HEK293 (cell line): Measurements from ENCODE around the gene ATP8A1.

Experiments used
- CTCF ChIA-PET: fragments of 350-600 bp; formaldehyde crosslinking; extraction: SDS; loops from one replicate; lab custom pipeline; 2021; ENCODE audit warnings: antibody characterized with exemption; lab: Yijun Ruan, JAX
- POLR2A ChIA-PET: fragments of 300-600 bp; formaldehyde crosslinking; extraction: SDS; loops from one replicate; lab custom pipeline; 2020; ENCODE audit warnings: antibody characterized with exemption, inconsistent platforms; lab: Yijun Ruan, JAX
- H3K27ac ChIP-seq: fragments of 200-500 bp; sonication (Bioruptor generic); 2 replicates; pipeline ENCODE4 v1.5.1; 2014; ENCODE audit warnings: low read depth, low read length, control low read depth, inconsistent platforms; ENCODE audit errors: extremely low read depth
- H3K36me3 ChIP-seq, 2 experiments: fragments of 200-500 bp in 1 of 2; sonication (Bioruptor generic) in 1 of 2; 1 replicate in 1 of 2; 2 replicates in 1 of 2; pipeline ENCODE4 v1.5.1; 2014 to 2017; ENCODE audit warnings: inconsistent platforms in 2 of 2, low read length in 2 of 2; ENCODE audit not compliant: control insufficient read depth in 2 of 2, insufficient read depth in 1 of 2
- H3K4me1 ChIP-seq: fragments of 200-500 bp; sonication (Bioruptor generic); 2 replicates; pipeline ENCODE4 v1.5.1; 2014; ENCODE audit warnings: mild to moderate bottlenecking, low read length, inconsistent platforms; ENCODE audit not compliant: control insufficient read depth, insufficient read depth
- H3K4me3 ChIP-seq: 2 replicates; pipeline ENCODE4 v1.5.1; 2011; ENCODE audit warnings: low read depth, mild to moderate bottlenecking, control low read depth, low read length, moderate library complexity
- H3K9me3 ChIP-seq: fragments of 200-500 bp; sonication (Bioruptor generic); 2 replicates; pipeline ENCODE4 v1.5.1; 2014; ENCODE audit warnings: low read depth, low read length, inconsistent platforms; ENCODE audit not compliant: control insufficient read depth, insufficient read depth
- CTCF ChIP-seq: fragments of 450-650 bp; formaldehyde crosslinking; IDR thresholded peaks from 2 replicates; pipeline ENCODE4 v1.5.1; 2016; ENCODE audit warnings: missing biosample characterization, missing genetic modification characterization
- INSM2 ChIP-seq: fragments of 450-650 bp; formaldehyde crosslinking; IDR thresholded peaks from 2 replicates; pipeline ENCODE4 v1.5.1; 2016; ENCODE audit warnings: missing biosample characterization, missing genetic modification characterization
- PRDM1 ChIP-seq: fragments of 450-650 bp; formaldehyde crosslinking; IDR thresholded peaks from 2 replicates; pipeline ENCODE4; 2016; ENCODE audit warnings: missing biosample characterization, missing genetic modification characterization
- SALL2 ChIP-seq: fragments of 450-650 bp; formaldehyde crosslinking; IDR thresholded peaks from 2 replicates; pipeline ENCODE4 v1.5.0; 2017; ENCODE audit warnings: missing biosample characterization, mild to moderate bottlenecking, missing genetic modification characterization, borderline replicate concordance
- WT1 ChIP-seq: fragments of 450-650 bp; formaldehyde crosslinking; IDR thresholded peaks from 2 replicates; pipeline ENCODE4 v1.5.1; 2016; ENCODE audit warnings: missing biosample characterization, missing genetic modification characterization
- YY1 ChIP-seq: fragments of 450-650 bp; formaldehyde crosslinking; IDR thresholded peaks from 2 replicates; pipeline ENCODE4 v1.5.1; 2018; ENCODE audit warnings: missing biosample characterization, missing genetic modification characterization
- ZBTB26 ChIP-seq: fragments of 450-650 bp; formaldehyde crosslinking; optimal IDR thresholded peaks from 2 replicates; pipeline ENCODE3; 2016; ENCODE audit warnings: missing biosample characterization, mild to moderate bottlenecking, missing genetic modification characterization
- ZFP41 ChIP-seq: fragments of 450-650 bp; formaldehyde crosslinking; IDR thresholded peaks from 2 replicates; pipeline ENCODE4 v1.5.1; 2016; ENCODE audit warnings: missing biosample characterization, missing genetic modification characterization, borderline replicate concordance
- ZNF169 ChIP-seq: fragments of 450-650 bp; formaldehyde crosslinking; IDR thresholded peaks from 2 replicates; pipeline ENCODE4 v1.5.1; 2016; ENCODE audit warnings: missing biosample characterization, missing genetic modification characterization
- ZNF18 ChIP-seq: fragments of 450-650 bp; formaldehyde crosslinking; IDR thresholded peaks from 2 replicates; pipeline ENCODE4 v1.5.1; 2016; ENCODE audit warnings: missing biosample characterization, missing genetic modification characterization
- ZNF223 ChIP-seq: fragments of 450-650 bp; formaldehyde crosslinking; IDR thresholded peaks from 2 replicates; pipeline ENCODE4 v1.5.1; 2016; ENCODE audit warnings: missing biosample characterization, missing genetic modification characterization
- ZNF362 ChIP-seq: fragments of 450-650 bp; formaldehyde crosslinking; IDR thresholded peaks from 2 replicates; pipeline ENCODE4 v1.5.1; 2016; ENCODE audit warnings: missing biosample characterization, missing genetic modification characterization
- ZNF521 ChIP-seq: fragments of 450-650 bp; formaldehyde crosslinking; IDR thresholded peaks from 2 replicates; pipeline ENCODE4 v1.5.1; 2017; ENCODE audit warnings: missing biosample characterization, mild to moderate bottlenecking, missing genetic modification characterization
- ZNF561 ChIP-seq: fragments of 450-650 bp; IDR thresholded peaks from 2 replicates; pipeline ENCODE4 v1.5.1; 2018; ENCODE audit warnings: missing biosample characterization, missing genetic modification characterization, borderline replicate concordance
- ZNF623 ChIP-seq: fragments of 450-650 bp; formaldehyde crosslinking; IDR thresholded peaks from 2 replicates; pipeline ENCODE4 v1.5.1; 2016; ENCODE audit warnings: missing biosample characterization, missing genetic modification characterization
- ZSCAN4 ChIP-seq: fragments of 450-650 bp; formaldehyde crosslinking; IDR thresholded peaks from 2 replicates; pipeline ENCODE4 v1.5.1; 2017; ENCODE audit warnings: missing biosample characterization, missing genetic modification characterization

The ATP8A1 gene

GRCh38 chr4:42649870-42650269, 7.0 kb downstream of the ATP8A1 start (continued):
- TF ChIP-seq CTCF (tag by site-specific recombination): no peak
- TF ChIP-seq, all 188 proteins: peak for 0

- H3K4me3 ChIP-seq: no peak overlapping the region
- TF ChIP-seq INSM2 (tag by site-specific recombination) (no peak), ZSCAN4 (tag by site-specific recombination) (no peak), SALL2 (tag by site-specific recombination) (no peak), ZFP41 (tag by site-specific recombination) (no peak), ZNF521 (tag by site-specific recombination) (no peak), ZNF561 (no peak), PRDM1 (tag by site-specific recombination) (no peak), ZBTB26 (no peak), ZNF169 (no peak), WT1 (tag by site-specific recombination) (no peak), ZNF223 (no peak), ZNF623 (no peak), ZNF362 (tag by site-specific recombination) (no peak), ZNF18 (tag by site-specific recombination) (no peak), CTCF (tag by site-specific recombination) (no peak), YY1 (tag by site-specific recombination) (no peak)
- ChIA-PET CTCF (interaction anchor here (0.9 kb wide), 1 partner anchor 15 kb away, joined by 3 read pairs; no protein-coding TSS in a partner anchor), POLR2A (no interaction called here)
- no peaks in the 10 kb centered on the region for H3K9me3 ChIP-seq
- peaks cover 2% of the 10 kb centered on the region; the same call in 1 of the 2 replicates for H3K4me1 ChIP-seq
- no peaks in the 10 kb centered on the region for H3K36me3 ChIP-seq
- no peak overlapping the region for H3K27ac ChIP-seq
These were observed 9.8 kb downstream of the ATP8A1 start for GRCh38 chr4:42646999-42647541.
